Measurements from ENCODE around the gene FARSA.

The FARSA gene

DNA sequence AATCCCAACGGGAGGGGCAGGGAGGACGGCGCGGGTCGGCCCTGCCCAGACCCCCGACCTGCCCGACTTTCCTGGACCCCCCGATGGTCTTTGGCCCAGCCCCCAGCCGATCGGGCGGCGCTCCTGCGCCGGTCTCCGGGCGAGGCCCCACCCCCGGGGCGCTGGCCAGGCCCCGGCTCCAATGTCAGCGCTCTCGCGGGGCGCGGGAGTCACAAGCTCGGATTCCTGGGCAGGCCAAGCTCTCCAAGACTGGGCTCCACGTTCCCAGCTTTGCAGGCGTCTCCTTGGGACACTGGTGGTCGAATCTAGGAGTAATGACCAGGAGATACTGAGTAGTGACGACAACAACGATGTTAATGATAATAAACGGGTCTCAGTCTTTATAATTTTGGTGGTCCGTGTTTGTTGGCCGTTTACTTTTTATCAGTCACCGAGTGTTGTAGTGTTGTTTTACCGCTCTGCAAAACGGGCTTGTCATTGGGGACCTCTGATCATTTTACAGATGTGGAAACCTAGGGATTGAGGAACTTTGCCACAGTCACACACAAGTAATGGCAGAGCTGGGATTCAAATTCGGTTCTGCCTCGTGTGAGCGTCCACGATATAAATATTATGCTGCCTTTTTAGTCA, 12.7 kb upstream of the FARSA start:
- H3K36me3 ChIP-seq (ENCODE audit: low read depth), result peaks cover 87% of the 10 kb centered on the region

DNA sequence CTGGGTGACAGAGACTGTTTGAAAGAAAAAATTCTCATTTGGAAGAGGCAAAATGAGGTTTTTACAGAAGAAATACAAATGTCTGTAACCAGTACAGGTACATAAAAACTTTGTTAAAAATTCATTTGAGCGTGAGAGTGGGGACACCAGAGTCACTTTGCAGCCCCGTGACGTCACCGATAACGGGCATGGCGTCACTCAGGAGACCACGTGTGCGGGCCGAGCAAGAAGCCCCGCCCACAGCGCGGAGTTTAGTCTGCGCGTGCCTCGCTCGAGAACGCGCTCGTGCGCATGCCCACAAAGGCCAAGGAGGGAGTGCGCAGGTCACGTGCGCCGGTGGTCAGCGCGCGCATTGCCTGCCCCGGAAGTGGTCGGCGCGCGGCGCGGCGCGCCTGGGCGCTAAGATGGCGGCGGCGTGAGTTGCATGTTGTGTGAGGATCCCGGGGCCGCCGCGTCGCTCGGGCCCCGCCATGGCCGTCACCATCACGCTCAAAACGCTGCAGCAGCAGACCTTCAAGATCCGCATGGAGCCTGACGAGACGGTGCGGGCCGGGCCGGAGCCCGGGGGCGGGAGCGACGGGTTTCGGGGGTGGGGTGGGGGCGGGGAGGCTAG, 12.1 kb upstream of the FARSA start, which contains the start of gene RAD23A:
RAD23A (plus strand) TSS at position 384 of the 613 bp plus-strand sequence; CDS start at position 471, 87 bp downstream.
- Histone ChIP-seq H3K27ac (ENCODE audit: poor library complexity, severe bottlenecking) (peak within 1 kb of the TSS; percentile 88), H3K4me3 (ENCODE audit: severe bottlenecking) (peak within 1 kb of the TSS; percentile 46), H3K9me3 (ENCODE audit: severe bottlenecking) (no peaks in the 10 kb centered on the region), H3K4me1 (ENCODE audit: insufficient read depth, poor library complexity, severe bottlenecking) (peaks cover 14% of the 10 kb centered on the region), H3K36me3 (ENCODE audit: low read depth) (peaks cover 88% of the 10 kb centered on the region), H3K27me3 (ENCODE audit: insufficient read depth, poor library complexity, severe bottlenecking) (no peaks in the 10 kb centered on the region)
- DNase-seq (ENCODE audit: low spot score) (peak; percentile 98), ATAC-seq (ENCODE audit: low read depth) (peak; percentile 64)
- TF ChIP-seq, protein P1, sequence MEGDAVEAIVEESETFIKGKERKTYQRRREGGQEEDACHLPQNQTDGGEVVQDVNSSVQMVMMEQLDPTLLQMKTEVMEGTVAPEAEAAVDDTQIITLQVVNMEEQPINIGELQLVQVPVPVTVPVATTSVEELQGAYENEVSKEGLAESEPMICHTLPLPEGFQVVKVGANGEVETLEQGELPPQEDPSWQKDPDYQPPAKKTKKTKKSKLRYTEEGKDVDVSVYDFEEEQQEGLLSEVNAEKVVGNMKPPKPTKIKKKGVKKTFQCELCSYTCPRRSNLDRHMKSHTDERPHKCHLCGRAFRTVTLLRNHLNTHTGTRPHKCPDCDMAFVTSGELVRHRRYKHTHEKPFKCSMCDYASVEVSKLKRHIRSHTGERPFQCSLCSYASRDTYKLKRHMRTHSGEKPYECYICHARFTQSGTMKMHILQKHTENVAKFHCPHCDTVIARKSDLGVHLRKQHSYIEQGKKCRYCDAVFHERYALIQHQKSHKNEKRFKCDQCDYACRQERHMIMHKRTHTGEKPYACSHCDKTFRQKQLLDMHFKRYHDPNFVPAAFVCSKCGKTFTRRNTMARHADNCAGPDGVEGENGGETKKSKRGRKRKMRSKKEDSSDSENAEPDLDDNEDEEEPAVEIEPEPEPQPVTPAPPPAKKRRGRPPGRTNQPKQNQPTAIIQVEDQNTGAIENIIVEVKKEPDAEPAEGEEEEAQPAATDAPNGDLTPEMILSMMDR (IDR thresholded peaks at IDR 0.05; ENCODE audit: poor library complexity, severe bottlenecking), result no peak

More for the DNA sequence above, 12.7 kb upstream of the FARSA start:
- Histone ChIP-seq H3K27ac (ENCODE audit: poor library complexity, severe bottlenecking) (peak overlapping the region; percentile 88), H3K4me3 (ENCODE audit: severe bottlenecking) (peak overlapping the region; percentile 46), H3K9me3 (ENCODE audit: severe bottlenecking) (no peaks in the 10 kb centered on the region), H3K27me3 (ENCODE audit: insufficient read depth, poor library complexity, severe bottlenecking) (no peaks in the 10 kb centered on the region), H3K4me1 (ENCODE audit: insufficient read depth, poor library complexity, severe bottlenecking) (peaks cover 9% of the 10 kb centered on the region)
- ATAC-seq (ENCODE audit: low read depth), result peak; percentile 75
- DNase-seq (ENCODE audit: low spot score), result peak; percentile 80
- TF ChIP-seq, protein P1 (IDR thresholded peaks at IDR 0.05; ENCODE audit: poor library complexity, severe bottlenecking), result no peak

DNA sequence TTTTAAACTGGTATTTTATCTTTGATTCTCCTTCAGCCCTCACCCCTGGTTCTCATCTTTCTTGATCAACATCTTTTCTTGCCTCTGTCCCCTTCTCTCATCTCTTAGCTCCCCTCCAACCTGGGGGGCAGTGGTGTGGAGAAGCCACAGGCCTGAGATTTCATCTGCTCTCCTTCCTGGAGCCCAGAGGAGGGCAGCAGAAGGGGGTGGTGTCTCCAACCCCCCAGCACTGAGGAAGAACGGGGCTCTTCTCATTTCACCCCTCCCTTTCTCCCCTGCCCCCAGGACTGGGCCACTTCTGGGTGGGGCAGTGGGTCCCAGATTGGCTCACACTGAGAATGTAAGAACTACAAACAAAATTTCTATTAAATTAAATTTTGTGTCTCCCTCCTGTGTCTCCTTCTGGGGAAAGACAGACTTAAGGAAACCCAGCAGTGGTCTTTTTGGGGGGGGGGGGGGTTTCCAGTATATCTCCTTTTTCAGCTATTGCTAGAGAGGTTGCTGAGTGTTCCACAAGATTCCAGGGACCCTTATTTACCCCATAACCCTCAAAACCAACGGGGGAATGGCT, 10.7 kb upstream of the FARSA start:
- ATAC-seq (ENCODE audit: low read depth), result no peak
- TF ChIP-seq, protein P1 (IDR thresholded peaks at IDR 0.05; ENCODE audit: poor library complexity, severe bottlenecking), result no peak
- Histone ChIP-seq H3K9me3 (ENCODE audit: severe bottlenecking) (no peaks in the 10 kb centered on the region), H3K27me3 (ENCODE audit: insufficient read depth, poor library complexity, severe bottlenecking) (no peaks in the 10 kb centered on the region), H3K36me3 (ENCODE audit: low read depth) (peaks cover 90% of the 10 kb centered on the region), H3K4me1 (ENCODE audit: insufficient read depth, poor library complexity, severe bottlenecking) (peaks cover 24% of the 10 kb centered on the region), H3K4me3 (ENCODE audit: severe bottlenecking) (no peak overlapping the region), H3K27ac (ENCODE audit: poor library complexity, severe bottlenecking) (peak overlapping the region; percentile 88)
- DNase-seq (ENCODE audit: low spot score), result no peak

DNA sequence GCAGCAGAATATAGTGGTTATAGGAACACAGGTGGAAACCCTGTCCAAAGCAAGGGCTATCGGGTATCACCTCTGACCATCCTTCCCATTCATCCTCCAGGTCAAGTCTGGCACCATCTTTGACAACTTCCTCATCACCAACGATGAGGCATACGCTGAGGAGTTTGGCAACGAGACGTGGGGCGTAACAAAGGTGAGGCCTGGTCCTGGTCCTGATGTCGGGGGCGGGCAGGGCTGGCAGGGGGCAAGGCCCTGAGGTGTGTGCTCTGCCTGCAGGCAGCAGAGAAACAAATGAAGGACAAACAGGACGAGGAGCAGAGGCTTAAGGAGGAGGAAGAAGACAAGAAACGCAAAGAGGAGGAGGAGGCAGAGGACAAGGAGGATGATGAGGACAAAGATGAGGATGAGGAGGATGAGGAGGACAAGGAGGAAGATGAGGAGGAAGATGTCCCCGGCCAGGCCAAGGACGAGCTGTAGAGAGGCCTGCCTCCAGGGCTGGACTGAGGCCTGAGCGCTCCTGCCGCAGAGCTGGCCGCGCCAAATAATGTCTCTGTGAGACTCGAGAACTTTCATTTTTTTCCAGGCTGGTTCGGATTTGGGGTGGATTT, 10.0 kb upstream of the FARSA start:
- Histone ChIP-seq H3K4me1 (ENCODE audit: insufficient read depth, poor library complexity, severe bottlenecking) (peaks cover 24% of the 10 kb centered on the region), H3K4me3 (ENCODE audit: severe bottlenecking) (no peak overlapping the region), H3K9me3 (ENCODE audit: severe bottlenecking) (no peaks in the 10 kb centered on the region), H3K36me3 (ENCODE audit: low read depth) (peaks cover 90% of the 10 kb centered on the region), H3K27ac (ENCODE audit: poor library complexity, severe bottlenecking) (peak overlapping the region; percentile 88), H3K27me3 (ENCODE audit: insufficient read depth, poor library complexity, severe bottlenecking) (no peaks in the 10 kb centered on the region)
- no peak for DNase-seq (ENCODE audit: low spot score)
- TF ChIP-seq, protein P1 (IDR thresholded peaks at IDR 0.05; ENCODE audit: poor library complexity, severe bottlenecking), result no peak
- no peak for ATAC-seq (ENCODE audit: low read depth)
